Fibroblast of lung (primary cell): ENCODE data around the gene RTP2. TPM values are rescaled to one million over a fixed set of nuclear protein-coding genes. Genes with fewer than 3 reads are reported as not detected.

Experiments
- DNase-seq, 2 donors: peaks; one replicate each; pipeline versions ENCODE4 v3.0.0 to v3.0.0-alpha.2; 2010; ENCODE audit warnings: low read depth in 2 of 2
- H2AFZ ChIP-seq: 2 replicates; pipeline ENCODE4 v1.5.1; 2012; ENCODE audit warnings: low read length, control low read depth, inconsistent platforms
- H3K27ac ChIP-seq: 2 replicates; pipeline ENCODE4 v1.5.1; 2011; ENCODE audit warnings: low read length, control low read depth; ENCODE audit not compliant: insufficient read depth
- H3K27me3 ChIP-seq: 2 replicates; pipeline ENCODE4 v1.5.1; 2011; ENCODE audit warnings: mild to moderate bottlenecking, low read length; ENCODE audit not compliant: control insufficient read depth, insufficient read depth
- H3K36me3 ChIP-seq: 2 replicates; pipeline ENCODE4 v1.5.1; 2011; ENCODE audit warnings: low read length; ENCODE audit not compliant: control insufficient read depth, insufficient read depth
- H3K4me1 ChIP-seq: 2 replicates; pipeline ENCODE4 v1.5.1; 2011; ENCODE audit warnings: low read length; ENCODE audit not compliant: control insufficient read depth, insufficient read depth; ENCODE audit errors: extremely low read depth
- H3K4me2 ChIP-seq: 2 replicates; pipeline ENCODE4 v1.5.1; 2011; ENCODE audit warnings: low read length, control low read depth; ENCODE audit not compliant: insufficient read depth; ENCODE audit errors: extremely low read depth
- H3K4me3 ChIP-seq, 4 experiments: fragments of 200-600 bp in 1 of 4; sonication (generic) in 1 of 4; replicated peaks in 1 of 4; 2 replicates each; pipeline ENCODE4 v1.5.1; 2011 to 2016; ENCODE audit warnings: low read length in 4 of 4, low read depth in 3 of 4, mild to moderate bottlenecking in 3 of 4, control low read depth in 2 of 4, inconsistent platforms in 1 of 4, mixed read lengths in 1 of 4; ENCODE audit not compliant: insufficient read depth in 1 of 4; ENCODE audit errors: control extremely low read depth in 1 of 4
- H3K79me2 ChIP-seq: 2 replicates; pipeline ENCODE4 v1.5.1; 2012; ENCODE audit warnings: mild to moderate bottlenecking, low read length, inconsistent platforms; ENCODE audit not compliant: control insufficient read depth, insufficient read depth
- H3K9ac ChIP-seq: 2 replicates; pipeline ENCODE4 v1.5.1; 2011; ENCODE audit warnings: mild to moderate bottlenecking, low read length, control low read depth; ENCODE audit not compliant: insufficient read depth
- H3K9me3 ChIP-seq: 2 replicates; pipeline ENCODE4 v1.5.1; 2012; ENCODE audit warnings: low read depth, low read length; ENCODE audit not compliant: control insufficient read depth, insufficient read depth
- H4K20me1 ChIP-seq: 2 replicates; pipeline ENCODE4 v1.5.1; 2011; ENCODE audit warnings: low read length; ENCODE audit not compliant: control insufficient read depth, insufficient read depth; ENCODE audit errors: extremely low read depth
- CTCF ChIP-seq, 2 donors: IDR thresholded peaks in 1 of 2; conservative IDR thresholded peaks in 1 of 2; 1 replicate in 1 of 2; 2 replicates in 1 of 2; pipeline ENCODE4 v1.5.1; 2011 to 2012; ENCODE audit warnings: low read length in 2 of 2, control low read depth in 1 of 2, inconsistent platforms in 1 of 2, low read depth in 1 of 2, mild to moderate bottlenecking in 1 of 2
- EZH2 ChIP-seq: IDR thresholded peaks from 2 replicates; pipeline ENCODE4 v1.5.1; 2012; ENCODE audit warnings: low read length, control low read depth, mild to moderate bottlenecking; ENCODE audit errors: missing control alignments
- polyA plus RNA-seq, 2 donors: library from polyadenylated mRNA; depleted of rRNA in 1 of 2; stranded (reverse) in 1 of 2; unstranded in 1 of 2; fragments of >200 nt; gene quantifications; 2 replicates each; pipeline ENCODE4 v1.2.1, GENCODE V29; 2011 to 2012; ENCODE audit warnings: missing spikeins in 1 of 2
- total RNA-seq: library from RNA; depleted of rRNA; stranded (reverse); fragments of >200 nt; gene quantifications from 2 replicates; pipeline ENCODE4 v1.2.1, GENCODE V29; 2014

Gene RTP2
- total and polyA plus RNA-seq, 2 donors (not counting 1 experiment from before 2014, with no cell fraction given), result not detected

GRCh38 chr3:187700249-187700648, 2.1 kb downstream of the RTP2 start:
- H3K4me2 ChIP-seq, result no peak overlapping the region
- H3K9me3 ChIP-seq, result no peaks in the 10 kb centered on the region
- TF ChIP-seq EZH2, result no peak
- TF ChIP-seq CTCF (conservative IDR thresholded peaks at IDR 0.05 in 1 of 2, IDR thresholded peaks at IDR 0.05 in 1 of 2; ENCODE audit: low read depth in 1 of 2, low read length in 2 of 2), result no peak
- peaks cover 4% of the 10 kb centered on the region for H3K27me3 ChIP-seq
- no peaks in the 10 kb centered on the region for H3K79me2 ChIP-seq
- H4K20me1 ChIP-seq, result no peaks in the 10 kb centered on the region
- H2AFZ ChIP-seq, result no peak overlapping the region
- H3K4me3 ChIP-seq, result no peak overlapping the region
- H3K27ac ChIP-seq, result no peak overlapping the region
- peaks cover 4% of the 10 kb centered on the region for H3K4me1 ChIP-seq
- DNase-seq, result no peak
- no peaks in the 10 kb centered on the region for H3K36me3 ChIP-seq
- H3K9ac ChIP-seq, result no peak overlapping the region

DNA sequence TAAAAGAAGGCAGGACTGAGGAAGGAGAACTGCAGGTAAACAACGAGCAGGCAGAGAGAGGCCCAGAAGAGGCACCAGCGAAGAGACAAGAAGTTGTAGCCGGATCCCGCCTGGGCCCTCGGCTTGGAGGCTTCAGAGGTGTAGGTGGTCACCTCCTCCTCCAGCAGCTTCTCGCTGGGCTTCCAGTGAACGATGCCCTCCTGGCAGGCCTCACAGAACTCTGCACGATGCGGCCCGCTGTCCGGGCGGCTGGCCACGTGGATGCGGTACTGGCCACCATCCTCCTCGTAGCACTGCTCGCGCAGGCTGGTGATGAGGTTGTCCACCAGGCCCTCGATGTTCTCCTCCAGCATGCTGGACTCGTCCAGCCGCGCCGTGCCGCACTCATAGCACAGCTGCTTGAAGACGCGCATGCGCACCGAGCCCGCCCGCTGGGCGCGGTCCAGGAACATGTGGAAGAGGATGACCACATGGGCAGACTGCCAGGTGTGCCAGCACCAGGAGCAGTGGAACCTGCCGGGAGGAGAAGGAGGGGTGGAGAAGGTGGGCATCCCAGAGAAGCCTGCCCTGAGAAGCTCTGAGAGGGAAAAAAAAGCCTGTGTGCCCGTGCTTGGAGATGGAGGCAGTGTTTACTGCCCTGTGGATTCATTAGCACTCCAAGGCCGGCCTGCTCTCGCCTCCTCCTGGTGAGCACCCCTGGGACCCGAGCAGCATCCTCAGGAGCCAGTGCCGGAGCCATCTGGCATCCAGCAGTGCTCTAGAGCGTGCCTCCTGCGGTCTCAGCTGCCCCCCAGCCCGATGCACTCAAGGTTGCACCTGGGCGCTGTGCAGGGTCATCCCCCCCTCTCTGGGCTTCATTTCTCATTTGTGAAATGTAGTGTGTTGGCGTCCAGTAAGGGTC, 3.6 kb downstream of the RTP2 start:
- no peak for DNase-seq
- Histone ChIP-seq H3K79me2 (no peaks in the 10 kb centered on the region), H3K9ac (no peak overlapping the region), H3K4me1 (peaks cover 4% of the 10 kb centered on the region), H3K36me3 (no peaks in the 10 kb centered on the region), H3K9me3 (no peaks in the 10 kb centered on the region), H3K4me2 (no peak overlapping the region), H3K4me3 (no peak overlapping the region), H2AFZ (no peak overlapping the region), H3K27me3 (peaks cover 4% of the 10 kb centered on the region), H3K27ac (no peak overlapping the region), H4K20me1 (no peaks in the 10 kb centered on the region)
- TF ChIP-seq CTCF (conservative IDR thresholded peaks at IDR 0.05 in 1 of 2, IDR thresholded peaks at IDR 0.05 in 1 of 2; ENCODE audit: low read depth in 1 of 2, low read length in 2 of 2) (no peak), EZH2 (no peak)

DNA sequence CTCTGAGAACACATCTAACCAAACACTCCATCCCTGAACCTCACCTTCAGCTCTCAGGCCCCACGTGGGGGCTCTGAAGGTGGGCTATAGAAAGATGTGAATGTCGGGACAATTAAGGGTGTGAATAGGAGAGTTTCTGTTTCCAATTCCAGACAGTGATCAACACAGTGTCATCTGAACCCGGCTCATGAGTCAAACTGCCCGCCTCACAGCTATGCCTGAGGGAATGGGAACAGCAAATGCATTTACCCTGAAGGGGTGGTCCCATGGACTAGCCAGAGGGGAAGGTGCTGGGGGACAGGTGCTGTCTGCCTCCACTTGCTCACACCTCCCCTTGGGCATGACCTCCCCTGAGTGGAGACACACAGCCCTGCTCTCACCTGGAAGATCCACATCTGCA, 6.3 kb downstream of the RTP2 start:
- Histone ChIP-seq H3K4me2 (no peak overlapping the region), H3K27ac (no peak overlapping the region), H3K9me3 (no peaks in the 10 kb centered on the region), H4K20me1 (no peaks in the 10 kb centered on the region), H3K79me2 (no peaks in the 10 kb centered on the region), H3K4me1 (peaks cover 4% of the 10 kb centered on the region), H3K9ac (no peak overlapping the region), H3K36me3 (no peaks in the 10 kb centered on the region), H3K4me3 (no peak overlapping the region), H2AFZ (no peak overlapping the region), H3K27me3 (peaks cover 6% of the 10 kb centered on the region)
- DNase-seq, result no peak
- TF ChIP-seq EZH2 (no peak), CTCF (conservative IDR thresholded peaks at IDR 0.05 in 1 of 2, IDR thresholded peaks at IDR 0.05 in 1 of 2; ENCODE audit: low read depth in 1 of 2, low read length in 2 of 2) (no peak)
